Measurements from ENCODE around the gene ABHD5.

ABHD5 gene

DNA sequence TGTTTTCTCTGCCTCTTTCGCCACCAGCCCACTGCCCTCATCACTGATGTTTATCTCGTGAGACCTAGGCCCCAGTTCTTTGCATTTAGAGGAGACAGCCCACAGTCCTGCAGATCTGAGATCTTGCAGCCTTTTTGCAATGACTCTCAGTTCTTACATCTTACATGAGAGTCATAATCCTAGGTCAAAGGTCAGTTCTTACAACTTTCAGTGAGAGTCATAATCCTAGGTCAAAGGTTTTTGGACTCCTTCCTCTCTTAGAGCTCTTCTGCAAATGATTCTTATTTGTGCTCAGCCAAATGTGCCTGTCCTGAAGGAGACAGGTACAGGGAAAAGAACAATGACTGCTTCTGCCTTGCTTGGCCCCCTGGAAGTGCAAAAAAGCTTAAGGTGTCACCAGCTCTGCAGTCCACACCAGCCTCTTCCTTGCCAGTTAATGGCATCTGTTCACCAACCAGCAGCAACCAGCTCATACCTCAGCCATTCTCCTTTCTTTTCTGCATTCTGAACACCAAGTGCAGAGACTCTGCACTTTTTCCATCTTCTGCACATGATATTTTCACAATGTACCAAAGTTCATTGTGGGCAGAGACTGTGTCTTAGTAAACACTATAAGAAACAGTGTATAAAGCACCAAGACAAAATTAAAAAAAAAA, 67.1 kb downstream of the ABHD5 start:
- DNase-seq (ENCODE audit: low read depth), result no peak

DNA sequence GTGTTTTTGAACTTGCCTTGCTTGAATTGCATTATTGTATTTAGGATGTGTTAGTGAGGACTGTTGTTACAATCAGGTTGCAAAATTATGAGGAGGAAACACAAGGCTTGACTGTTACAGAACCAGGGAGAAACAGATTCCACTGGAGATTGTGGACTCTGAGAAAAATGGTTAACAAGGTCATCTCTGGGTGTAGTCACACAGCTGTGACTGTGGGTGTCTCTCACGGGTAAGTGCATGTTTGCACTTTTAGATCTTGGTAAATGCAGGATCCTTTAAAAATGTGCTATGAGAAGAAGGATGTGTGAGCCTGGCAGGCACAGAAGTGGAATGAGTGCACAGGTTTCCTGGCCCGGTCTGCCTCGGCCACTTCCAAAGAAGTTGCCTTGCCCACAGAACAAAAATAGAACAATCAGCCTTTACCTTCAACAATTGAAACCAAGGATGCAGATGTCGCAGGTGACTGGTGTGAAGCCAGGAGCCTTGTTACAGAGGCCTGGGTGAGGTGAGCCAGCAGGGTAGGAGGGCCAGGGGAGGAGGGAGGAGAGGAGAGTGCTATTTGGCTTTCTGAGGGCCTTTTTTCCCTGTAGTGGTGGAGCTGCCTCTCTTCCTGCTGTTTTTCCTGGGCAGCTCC, 68.0 kb downstream of the ABHD5 start:
- no peak for DNase-seq (ENCODE audit: low read depth)

DNA sequence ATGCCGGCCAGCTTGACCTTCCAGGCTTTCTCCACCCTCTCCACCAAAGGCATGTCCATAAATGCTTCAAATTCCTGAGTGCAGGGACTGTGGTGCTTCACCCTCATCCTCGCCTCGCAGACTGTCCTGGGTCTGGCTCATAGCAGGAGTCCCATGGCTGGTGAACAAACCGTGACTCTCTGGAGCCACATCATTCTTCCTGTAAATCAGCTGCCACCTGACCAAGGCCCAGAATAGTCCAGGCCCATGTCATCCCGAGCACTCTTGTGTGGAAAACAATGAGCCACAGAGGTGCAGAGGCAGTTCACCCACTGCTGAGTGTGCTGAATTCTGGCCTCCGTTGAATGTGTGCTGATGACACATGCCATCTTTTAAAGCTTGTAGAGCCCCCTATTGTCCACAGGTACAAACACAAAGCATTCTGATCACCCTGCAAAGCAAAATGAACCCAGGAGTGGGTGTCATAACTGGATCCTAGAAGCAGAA, 68.6 kb downstream of the ABHD5 start:
- DNase-seq (ENCODE audit: low read depth), result no peak

DNA sequence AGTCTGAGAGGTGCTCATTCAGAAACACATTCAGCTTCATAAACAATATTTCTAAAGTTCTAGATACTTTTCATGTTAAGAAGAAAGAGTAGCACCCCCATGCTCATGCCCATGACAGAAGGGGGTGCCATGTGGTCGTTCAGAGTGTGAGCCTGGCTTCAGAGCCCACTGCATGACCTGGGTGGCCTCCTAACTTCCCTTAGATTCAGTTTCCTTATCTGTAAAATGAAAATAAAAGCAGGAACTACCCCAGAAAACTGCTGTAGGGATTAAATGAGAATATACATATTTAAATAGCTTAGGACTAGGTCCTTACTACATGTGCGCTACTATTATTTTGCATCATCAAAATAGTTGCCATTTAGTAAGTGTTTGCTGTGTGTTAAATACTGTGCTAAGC, 69.2 kb downstream of the ABHD5 start:
- DNase-seq (ENCODE audit: low read depth), result no peak

DNA sequence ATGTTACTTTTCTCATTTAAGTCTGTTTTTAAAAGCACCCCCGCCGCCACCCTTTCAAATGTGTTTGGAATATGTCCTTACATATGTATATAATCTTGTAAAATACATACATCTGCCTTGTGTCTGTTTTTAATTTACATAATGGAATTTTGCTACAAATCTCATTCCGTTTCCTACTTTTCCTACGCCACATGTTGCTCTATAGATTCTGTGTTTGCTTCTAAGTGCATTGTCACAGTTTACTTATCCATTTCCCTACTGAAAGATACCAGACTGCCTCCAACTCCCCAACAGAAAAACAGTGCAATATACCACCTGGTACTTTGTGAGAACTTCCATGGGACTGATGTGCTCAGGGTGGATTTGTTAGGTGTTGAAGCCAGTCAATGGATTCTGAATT, 70.2 kb downstream of the ABHD5 start:
- no peak for DNase-seq (ENCODE audit: low read depth)

DNA sequence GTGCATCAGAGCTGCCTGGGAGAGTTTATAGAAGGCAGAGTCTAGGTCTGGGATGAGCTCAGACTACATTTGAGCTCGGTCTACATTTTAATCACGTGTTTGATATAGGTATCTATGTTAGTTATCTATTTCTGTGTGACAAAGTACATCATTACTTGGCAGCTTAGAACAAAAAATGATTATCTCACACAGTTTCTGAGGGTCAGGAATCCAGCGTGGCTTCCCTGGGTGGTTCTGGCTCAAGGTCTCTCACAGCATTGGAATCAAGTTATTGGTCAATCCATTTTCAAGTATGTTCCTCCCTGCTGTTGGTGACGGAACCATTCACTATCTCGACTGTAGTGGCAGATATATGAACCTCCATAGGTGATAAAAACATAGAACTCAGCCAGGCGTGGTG, 71.7 kb downstream of the ABHD5 start:
- DNase-seq (ENCODE audit: low read depth), result no peak

DNA sequence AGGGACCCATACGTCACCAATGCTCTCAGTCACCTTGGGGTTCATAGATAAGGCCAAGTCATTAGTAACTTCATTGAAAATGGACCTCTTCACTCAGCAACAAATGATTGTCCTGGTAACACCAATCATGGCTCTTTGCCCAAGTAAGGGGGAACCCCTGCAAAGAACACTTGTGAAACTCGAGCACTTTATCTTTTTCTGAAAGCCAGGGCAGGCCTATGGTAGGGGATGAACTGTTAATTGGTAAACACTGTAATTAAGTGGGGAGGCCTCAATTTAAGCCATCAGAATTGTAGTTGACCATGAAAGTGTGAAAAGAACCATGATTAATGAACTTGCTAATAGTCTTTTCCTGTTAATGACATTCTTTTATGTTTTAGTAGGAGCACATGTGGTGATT, 73.3 kb downstream of the ABHD5 start:
- no peak for DNase-seq (ENCODE audit: low read depth)

DNA sequence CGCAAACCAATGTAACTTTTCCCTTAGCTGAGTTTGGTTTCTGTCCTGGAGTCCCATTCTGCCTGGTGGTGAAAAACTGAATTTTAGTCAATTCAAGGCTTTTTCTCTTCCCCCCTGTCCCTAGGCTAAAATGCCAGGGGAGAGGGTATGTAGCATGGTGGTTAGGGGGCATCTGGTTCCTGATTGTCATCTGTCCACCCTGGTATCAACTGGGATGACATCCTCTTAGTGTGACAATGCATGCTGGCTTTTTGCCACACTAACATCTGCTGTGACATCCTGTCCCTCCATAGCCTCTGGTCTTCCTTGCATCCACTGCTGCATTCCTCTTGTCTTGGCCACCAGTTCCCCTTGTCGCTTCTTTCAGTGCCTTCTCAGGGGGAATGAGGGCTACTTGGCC, 73.7 kb downstream of the ABHD5 start:
- DNase-seq (ENCODE audit: low read depth), result no peak

DNA sequence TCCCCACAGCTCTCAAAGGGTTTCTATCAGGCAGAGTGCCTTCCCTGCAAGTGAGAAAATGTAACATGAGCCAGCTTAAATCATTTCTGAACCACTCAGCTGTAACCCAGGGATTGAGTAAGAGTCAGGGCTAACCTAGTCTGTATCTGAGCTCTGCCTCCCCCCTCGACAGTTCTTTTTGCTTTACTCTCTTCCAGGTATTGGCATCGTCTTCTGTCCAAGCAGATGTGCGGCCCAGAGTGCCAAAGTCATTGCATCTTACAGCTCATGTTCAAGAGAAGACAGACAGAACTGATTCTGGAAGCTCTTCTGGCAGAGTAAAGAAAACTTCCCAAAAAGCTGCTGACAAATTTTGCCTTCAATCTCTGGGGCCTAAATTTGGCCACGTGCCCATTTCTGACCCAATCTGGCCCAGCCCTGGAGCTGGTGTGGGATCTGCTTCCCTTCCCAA, 74.8 kb downstream of the ABHD5 start:
- DNase-seq (ENCODE audit: low read depth), result no peak

DNA sequence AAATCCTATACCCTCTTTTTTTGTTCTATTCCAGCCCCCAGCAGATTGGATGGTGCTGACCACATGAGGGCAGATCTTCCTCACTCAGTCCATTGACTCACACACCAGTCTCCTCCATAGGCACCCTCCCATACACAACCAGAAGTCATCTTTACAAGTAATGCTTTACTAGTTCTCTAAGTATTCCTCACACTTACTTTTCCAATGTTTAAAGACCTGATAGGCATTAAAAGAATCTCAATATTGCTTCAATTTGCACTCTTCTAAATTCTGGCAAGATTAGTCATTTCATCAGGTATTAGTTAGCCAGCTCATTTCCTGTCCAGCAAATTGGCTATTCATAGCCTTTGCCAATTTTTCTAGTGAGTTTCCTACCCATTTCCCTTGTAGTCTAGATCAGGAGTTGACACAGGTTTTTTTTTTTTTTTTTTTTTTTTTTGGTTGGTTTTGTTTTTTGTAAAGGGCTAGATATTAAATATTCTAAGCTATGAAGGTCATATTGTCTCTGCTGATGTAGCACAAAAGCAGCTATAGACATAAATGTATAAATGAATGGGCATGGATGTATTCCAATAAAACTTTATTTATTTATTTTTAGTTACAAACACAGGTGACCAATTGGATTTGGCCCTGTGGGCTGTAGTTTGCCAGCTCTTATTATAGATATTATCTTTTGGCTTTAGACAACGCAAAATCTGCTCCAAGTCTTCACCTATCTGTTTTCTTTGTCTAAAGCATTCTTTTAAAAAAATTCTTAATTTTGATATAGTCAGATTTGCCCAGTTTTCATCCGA, 76.1 kb downstream of the ABHD5 start:
- no peak for DNase-seq (ENCODE audit: low read depth)

DNA sequence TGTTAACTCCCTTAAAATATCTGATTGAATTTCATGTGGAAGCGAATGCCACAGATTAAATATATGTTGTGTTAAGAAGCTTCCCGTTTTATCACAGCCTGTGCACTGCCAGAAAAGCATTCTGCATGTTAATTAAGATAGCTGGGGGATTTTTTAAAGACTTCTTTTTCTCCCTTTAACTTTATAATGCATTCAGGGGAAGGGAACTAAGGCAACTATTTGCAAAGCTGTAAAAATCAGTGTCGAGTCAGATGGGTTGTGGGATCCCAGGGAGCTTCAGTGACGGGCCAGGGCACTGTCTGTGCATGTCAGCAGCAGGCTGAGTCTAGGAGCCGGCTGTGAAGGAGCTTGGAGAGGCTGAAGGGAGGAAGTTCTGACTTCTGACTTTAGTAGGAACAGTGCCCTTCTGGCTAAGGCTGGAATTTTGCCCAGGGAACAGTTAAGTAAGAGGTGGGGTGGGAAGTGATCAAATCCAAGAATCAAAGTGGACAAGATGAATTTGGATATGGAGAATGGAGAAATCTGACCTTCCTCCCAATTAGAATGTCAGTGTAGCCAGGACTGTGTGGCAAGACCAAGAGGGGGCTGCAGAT, 77.7 kb downstream of the ABHD5 start:
- no peak for DNase-seq (ENCODE audit: low read depth)

DNA sequence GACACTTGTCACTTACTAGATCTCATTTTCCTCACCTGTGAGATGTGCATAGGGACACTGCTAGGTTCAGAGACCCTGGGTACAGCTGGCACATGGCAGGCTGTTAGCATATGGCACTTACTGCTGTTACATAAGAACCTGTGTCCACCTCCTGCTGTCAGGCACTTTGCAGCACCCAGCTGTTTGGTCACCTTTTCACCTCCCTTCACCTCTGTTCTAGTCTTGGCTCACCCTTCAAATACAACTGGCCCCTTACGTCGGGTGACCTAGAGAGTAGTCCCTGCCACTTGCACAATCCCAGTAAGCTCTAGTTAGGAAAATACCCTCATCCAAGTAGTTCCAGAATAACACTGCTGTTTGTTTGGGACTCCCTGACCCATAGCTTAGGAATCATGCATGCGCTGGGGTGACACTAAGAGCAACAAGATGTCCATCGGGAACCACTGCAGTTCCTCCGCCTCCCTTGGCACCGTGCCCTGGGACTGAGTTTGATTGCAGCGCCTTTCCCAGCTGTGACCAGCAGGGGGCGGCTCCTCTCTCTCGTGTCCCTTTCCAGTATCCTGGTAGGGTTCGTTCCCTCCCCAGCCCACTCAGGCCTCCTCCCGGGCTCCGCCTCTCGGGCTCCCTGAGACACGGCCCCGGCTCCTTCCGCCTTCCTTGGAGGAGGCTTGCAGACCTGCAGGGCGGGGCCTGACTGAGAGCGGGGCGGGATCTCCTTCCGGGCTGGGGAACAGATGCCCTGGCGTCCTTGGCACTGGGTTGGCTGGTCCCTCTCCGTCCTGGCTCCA, 78.6 kb downstream of the ABHD5 start:
- DNase-seq (ENCODE audit: low read depth), result peak; percentile 47

DNA sequence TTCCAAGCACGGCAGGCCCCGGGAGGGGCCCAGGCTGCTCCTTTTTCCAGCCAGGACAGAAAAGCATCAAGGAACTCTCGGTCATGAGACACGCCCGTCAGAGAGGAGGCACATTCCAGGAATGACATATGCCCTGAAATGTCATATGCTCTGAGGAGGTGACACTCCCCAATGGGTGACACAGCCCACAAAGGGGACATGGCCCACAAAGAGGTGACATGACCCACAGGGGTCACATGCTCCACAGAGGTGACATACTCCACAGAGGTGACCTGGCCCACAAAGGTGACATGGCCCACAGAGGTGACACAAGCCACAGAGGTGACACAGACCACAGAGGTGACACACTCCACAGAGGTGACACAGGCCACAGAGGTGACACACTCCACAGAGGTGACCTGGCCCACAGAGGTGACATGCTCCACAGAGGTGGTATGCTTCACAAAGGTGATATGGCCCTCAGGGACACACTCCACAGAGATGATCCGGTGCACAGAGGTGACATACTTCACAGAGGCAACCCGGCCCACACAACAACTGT, 79.2 kb downstream of the ABHD5 start:
- DNase-seq (ENCODE audit: low read depth), result no peak

DNA sequence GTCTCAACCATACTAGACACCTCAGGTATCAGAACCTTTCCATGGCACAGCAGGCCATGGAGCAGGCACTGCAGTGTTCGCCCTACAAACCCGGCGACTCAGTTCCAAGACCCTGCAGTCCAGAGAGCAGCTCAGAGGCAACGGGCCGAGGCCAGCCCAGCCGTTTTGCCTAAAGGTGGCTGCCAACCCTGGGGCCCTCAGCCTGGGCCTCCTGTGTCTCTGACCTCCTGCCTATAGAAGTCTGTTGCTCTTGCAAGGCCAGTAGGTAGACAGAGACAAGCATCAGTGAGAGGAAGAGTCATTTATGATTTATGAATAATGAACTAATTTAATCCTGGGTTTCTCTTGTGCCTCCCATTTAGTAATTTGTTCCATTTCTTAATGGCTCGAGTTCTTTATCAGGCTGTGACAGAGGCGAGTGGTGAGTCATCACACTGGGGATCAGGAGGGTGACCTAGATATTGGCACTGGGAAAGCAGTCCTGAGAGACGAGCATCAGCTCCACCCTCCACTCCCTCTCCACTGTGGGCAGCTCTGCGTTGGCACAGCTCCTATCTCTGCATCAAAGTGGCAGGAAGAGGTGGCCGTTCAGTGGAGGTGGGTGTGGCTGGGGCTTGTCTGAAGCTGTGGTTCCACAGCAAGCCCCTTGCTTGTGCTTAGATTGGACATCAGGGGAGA, 79.8 kb downstream of the ABHD5 start:
- DNase-seq (ENCODE audit: low read depth), result no peak

DNA sequence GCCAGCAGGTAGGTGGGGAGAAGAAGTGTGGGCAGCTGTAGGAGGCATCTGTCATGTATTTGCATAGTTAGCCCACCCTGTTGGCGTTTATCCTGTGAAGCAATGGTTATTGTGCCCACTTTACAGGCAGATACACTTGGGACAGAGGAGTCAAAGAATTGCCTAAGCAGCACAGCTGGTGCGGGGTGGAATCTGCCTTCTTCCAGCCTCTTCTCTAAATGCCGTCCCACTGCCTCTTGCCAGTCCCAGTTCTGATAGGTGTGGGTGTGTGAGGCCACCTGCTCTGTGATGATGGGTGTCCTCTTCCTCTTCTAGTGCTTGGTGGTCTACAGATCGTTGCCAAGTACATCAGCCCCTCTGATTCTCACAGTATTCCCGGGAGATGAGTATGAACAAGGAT, 80.9 kb downstream of the ABHD5 start:
- no peak for DNase-seq (ENCODE audit: low read depth)

DNA sequence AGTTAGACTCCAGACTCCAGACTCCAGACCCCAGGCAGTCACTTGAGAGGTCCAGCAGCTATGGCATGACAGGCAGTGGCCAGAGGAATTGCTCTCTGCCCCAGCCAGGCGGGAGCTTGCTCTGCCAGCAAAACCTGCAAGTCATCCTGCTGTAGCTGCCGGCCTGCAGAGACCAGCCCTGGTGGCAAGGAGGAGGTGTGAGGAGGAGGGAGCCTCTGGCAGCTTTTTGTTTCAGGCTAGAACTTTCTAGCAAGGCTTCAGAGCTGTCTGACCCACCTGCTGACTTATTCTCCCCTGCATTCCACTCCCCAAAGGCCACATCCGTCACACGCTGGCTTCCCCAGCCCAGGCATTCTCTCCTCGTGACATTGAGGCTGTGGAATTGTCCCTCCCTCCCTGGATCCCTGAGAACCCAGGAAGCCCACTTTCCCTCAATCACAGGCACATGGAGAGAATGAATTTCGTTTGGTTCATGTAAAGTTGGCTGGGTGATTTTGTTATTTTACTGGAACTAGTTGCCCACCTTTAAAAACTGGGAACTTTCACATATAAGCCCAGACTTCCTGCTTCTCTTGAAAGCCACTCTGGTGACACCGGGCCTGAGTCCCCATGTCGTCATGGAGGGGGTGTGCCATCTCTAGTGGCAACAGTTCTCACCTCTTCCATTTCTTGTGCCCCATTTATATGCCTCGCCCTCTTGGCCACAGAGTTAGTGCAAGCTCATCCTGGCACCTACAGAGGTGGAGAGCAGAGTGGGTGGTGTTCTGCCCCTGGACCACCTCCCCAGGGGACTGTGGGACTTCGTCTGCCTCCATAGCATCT, 82.7 kb downstream of the ABHD5 start:
- DNase-seq (ENCODE audit: low read depth), result no peak

DNA sequence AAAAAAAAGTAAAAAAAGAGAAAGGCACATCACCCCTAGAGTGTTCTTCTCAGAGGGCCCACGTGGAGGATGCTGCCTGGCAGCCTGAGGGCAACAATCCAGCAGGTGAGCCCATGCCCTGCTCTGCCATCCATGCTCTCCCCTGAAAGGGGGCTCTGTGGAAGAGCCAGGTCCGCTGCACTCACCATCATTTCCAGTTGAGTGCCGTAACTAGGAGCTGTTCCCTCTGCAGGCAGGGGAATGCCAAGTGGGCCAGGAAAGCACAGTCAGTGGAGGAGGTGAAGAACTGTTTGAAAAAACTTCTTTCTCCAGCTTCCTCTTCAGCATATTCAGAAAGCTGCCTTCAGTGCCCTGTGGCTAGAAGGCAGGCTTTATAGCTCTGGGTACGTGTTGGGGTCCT, 84.1 kb downstream of the ABHD5 start:
- no peak for DNase-seq (ENCODE audit: low read depth)

DNA sequence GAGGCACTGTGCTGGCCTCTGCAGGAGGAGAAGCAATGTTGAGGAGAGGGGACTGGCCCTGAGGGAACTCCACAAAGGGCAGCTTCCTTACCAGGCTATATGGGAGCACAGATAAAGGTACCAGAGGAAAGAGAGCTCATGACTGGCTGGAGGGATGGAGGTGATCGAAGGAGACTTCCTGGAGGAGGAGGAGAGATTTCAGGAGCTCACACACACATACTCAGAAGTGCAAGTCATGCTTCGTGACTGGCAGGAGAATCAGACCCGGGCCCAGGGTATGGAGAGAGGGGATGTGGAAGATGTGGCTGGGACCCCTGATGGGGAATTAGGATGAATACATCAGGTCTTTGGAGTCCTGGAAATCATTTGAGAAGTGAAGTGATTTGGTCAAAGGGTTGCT, 85.4 kb downstream of the ABHD5 start:
- no peak for DNase-seq (ENCODE audit: low read depth)

DNA sequence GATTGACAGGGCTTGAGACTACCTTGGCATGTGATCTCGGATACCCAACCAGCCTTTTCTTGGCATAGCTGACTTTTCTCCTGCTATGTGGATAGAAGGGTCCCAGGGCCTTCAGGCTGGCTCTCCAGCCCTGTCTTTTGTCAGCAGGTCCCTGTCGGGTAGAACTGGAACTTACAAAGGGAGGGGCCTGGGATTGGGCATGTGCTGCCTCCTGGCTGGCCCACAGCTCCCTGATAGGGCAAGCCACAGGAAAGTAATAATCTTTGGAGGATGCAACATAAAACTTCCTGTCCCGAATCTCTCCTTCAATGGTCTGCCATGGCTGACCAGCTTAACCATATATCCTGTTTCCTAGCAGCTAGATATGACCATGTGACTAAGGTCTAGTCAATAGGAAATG, 89.1 kb downstream of the ABHD5 start:
- no peak for DNase-seq (ENCODE audit: low read depth)

DNA sequence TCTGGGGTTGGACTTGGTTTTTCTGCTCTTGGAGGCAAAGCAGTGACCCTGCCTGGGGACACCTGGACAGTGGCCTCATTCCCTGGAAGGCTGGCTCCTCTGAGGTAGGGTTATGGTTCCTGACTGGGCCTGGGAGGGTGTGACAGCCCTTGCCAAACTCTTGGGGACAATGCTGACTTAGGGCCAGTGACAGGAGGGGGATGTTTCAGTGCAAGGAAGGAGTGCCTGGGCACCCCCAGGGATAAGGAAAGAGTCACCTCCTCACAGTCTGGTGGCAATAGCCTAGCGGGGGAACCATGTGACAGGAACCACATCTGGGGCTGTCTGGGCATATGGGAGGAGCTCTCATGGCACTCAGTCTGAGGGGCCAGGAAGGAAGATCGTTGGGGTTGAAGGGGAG, 91.8 kb downstream of the ABHD5 start:
- no peak for DNase-seq (ENCODE audit: low read depth)
